AG10803 (cell line): ENCODE data around the gene MRPL37.
"Not testable (repeated sequence)": the region's sequence is repeated elsewhere in the genome, so short reads cannot be mapped to it uniquely, and the experiment has no call there.

Source experiments
- DNase-seq: peaks from one replicate; pipeline ENCODE4 v3.0.0; 2010; ENCODE audit warnings: low read depth
- H3K4me3 ChIP-seq: 2 replicates; pipeline ENCODE4 v1.5.1; 2011; ENCODE audit warnings: mild to moderate bottlenecking, low read length, control low read depth
- TF ChIP-seq, protein P1 (sequence below): conservative IDR thresholded peaks from 2 replicates; pipeline ENCODE4 v1.5.1; 2011; ENCODE audit warnings: mild to moderate bottlenecking, low read length, control low read depth, inconsistent platforms

The MRPL37 gene

DNA sequence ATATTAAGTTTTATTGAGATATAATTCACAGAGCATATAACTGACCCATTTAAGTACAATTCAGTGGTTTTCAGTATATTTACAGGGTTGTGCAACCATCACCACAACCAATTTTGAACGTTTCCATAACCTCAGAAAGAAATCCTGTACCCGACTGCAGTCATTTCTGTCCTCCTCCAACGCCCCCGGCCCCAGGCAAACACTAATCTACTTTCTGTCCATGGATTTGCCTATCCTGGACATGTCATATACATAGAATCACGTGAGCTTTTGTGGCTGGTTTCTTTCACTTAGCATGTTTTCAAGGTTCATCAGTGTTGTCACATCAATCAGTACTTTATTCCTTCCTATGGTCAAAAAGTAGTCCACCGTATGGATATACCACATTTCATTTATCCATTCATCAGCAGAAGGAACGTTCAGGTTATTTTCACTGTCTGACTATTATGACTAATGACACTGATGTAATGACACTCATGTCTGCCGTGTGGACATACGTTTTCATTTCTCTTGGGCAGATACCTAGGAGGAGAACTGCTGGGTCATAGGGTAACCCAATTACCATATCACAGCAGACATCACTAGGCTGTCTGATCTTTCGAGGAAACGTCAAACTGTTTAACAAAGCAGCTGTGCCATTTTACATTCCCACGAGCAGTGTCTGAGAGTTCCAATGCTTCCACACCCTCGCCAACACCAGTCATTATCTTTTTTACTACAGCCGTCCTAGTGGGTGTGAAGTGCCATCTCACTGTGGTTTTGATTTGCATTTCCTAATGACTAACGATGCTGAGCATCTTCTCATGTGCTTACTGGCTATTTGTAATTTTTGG is 30.8 kb downstream of the MRPL37 start:
- no peak for DNase-seq
- H3K4me3 ChIP-seq = no peak overlapping the region
- TF ChIP-seq, protein P1, sequence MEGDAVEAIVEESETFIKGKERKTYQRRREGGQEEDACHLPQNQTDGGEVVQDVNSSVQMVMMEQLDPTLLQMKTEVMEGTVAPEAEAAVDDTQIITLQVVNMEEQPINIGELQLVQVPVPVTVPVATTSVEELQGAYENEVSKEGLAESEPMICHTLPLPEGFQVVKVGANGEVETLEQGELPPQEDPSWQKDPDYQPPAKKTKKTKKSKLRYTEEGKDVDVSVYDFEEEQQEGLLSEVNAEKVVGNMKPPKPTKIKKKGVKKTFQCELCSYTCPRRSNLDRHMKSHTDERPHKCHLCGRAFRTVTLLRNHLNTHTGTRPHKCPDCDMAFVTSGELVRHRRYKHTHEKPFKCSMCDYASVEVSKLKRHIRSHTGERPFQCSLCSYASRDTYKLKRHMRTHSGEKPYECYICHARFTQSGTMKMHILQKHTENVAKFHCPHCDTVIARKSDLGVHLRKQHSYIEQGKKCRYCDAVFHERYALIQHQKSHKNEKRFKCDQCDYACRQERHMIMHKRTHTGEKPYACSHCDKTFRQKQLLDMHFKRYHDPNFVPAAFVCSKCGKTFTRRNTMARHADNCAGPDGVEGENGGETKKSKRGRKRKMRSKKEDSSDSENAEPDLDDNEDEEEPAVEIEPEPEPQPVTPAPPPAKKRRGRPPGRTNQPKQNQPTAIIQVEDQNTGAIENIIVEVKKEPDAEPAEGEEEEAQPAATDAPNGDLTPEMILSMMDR = no peak

DNA sequence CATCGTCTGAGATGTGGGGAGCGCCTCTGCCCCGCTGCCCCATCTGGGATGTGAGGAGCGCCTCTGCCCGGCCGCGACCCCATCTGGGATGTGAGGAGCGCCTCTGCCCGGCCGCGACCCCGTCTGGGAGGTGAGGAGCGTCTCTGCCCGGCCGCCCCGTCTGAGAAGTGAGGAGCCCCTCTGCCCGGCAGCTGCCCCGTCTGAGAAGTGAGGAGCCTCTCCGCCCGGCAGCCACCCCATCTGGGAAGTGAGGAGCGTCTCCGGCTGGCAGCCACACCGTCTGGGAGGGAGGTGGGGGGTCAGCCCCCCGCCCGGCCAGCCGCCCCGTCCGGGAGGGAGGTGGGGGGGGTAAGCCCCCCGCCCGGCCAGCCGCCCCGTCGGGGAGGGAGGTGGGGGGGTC is 33.2 kb downstream of the MRPL37 start:
- H3K4me3 ChIP-seq, DNase-seq: not testable (repeated sequence)

DNA sequence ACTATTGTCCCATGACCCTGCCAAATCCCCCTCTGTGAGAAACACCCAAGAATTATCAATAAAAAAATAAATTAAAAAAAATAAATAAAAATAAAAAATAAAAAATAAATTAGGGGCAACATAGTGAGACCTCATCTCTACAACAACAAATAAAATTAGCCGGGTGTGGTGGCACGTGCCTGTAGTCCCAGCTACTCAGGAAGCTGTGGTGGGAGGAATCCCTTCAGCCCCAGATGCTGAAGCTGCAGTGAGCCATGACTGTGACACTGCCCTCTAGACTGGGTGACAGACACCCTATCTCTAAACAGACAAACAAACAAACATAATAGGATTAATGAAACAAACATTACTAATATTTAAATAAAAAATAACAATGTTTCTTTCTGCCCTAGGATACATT is 34.3 kb downstream of the MRPL37 start:
- TF ChIP-seq, protein P1 = no peak
- DNase-seq = no peak
- H3K4me3 ChIP-seq = no peak overlapping the region

DNA sequence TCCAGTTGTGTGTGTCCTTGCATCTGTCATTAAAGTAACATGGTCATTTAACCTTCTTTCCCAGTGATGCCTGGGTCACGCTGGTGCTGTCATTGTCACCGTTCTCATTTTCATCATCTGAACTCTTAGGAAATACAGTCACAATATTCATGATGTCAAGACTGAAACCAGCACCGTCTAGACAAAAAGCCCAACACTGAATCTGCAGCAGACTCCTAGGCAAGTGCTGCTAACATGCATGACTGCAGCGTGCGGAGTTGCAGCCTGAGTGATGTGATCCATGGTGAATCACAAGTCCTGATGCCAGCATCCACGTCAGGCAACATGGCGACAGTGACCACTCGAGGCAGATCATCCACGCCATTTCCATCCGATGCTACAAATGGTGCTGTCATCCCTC is 37.6 kb downstream of the MRPL37 start:
- TF ChIP-seq, protein P1 = no peak
- DNase-seq = no peak

DNA sequence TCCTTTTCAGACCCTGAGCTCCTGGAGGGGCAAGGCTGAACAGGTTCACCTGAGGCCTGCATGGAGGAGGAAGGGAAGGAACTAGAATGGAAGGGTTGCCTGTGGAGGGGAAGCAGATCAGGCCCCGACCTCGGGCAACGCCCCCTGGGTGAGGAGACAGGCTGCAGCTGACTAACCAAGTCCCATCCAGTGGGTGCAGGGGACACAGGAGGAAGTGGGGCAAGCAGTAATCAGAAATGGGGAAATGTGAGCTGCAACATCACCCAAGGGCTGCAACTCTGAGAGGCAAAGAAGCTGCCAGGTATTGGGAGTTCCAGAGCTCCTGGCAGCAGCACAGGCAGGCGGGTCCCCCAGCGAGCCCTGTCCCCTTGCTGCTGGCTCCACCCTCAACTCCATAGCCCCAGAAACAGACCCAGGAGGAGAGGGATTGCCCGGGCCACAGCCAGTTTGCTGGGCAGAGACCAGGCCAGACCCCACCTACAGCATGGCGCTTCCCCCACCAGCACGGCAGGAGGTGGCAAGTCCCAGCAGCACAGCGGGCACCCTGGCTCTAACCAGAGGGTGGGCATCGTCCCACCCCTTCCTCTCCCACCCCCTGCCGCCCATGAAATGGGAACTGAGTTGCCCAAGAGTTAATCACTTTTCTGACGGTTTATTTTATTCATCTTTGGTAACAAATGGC is 38.5 kb downstream of the MRPL37 start:
- H3K4me3 ChIP-seq = no peak overlapping the region
- TF ChIP-seq, protein P1 = no peak
- DNase-seq = no peak

More for the DNA sequence above, 37.6 kb downstream of the MRPL37 start:
- no peak overlapping the region for H3K4me3 ChIP-seq

DNA sequence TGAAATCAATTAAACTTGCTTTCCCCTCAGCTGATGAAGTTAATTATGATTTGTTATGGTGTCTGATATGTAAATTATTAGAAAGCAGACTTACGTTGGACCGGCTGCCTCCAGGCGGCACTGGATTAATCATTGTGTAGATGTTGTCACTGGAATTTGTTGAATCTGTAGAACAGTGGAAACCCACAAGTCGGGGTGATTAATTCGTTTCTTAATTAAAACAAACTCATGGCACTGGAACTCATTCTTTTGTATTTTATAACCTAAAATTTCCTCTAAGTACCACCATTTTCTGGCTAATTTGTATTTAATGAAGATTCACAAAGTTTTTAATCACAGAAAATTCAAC is 39.0 kb downstream of the MRPL37 start:
- H3K4me3 ChIP-seq = no peak overlapping the region
- TF ChIP-seq, protein P1 = no peak
- peak; percentile 12 for DNase-seq

DNA sequence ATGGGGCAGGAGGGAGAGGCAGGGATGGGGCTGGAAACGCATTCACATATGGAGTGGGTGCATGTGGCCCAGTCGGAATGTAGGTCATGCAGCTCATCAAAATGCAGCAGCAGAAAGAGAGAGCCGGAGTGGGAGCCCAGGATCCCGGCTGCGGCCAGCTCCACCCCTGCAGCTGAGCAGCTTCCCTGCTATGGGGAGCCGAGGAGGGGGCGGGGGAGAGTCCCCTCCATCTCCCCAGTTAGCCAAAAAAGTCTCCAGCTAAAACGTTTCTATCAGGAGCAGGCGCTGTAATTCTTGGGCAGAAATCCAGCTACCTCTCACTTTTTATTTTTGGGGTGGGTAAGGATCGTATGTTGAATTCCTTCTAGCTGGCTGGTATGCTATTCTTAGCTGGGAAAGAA is 39.7 kb downstream of the MRPL37 start:
- no peak overlapping the region for H3K4me3 ChIP-seq
- TF ChIP-seq, protein P1 = no peak
- no peak for DNase-seq
